Panc1 (cell line): ENCODE results near the gene PSMD1.

ENCODE experiments used
- CTCF ChIP-seq: fragments of 450-650 bp; IDR thresholded peaks from 2 replicates; pipeline ENCODE4 v1.5.1; 2017; ENCODE audit warnings: mild to moderate bottlenecking
- POLR2AphosphoS5 ChIP-seq: IDR thresholded peaks from 2 replicates; pipeline ENCODE4 v1.6.1; 2012; ENCODE audit warnings: mild to moderate bottlenecking, low read depth, low read length, moderate library complexity

- TF ChIP-seq CTCF (no peak), POLR2AphosphoS5 (no peak)
These were observed 154.1 kb downstream of the PSMD1 start for GRCh38 chr2:231210782-231211181.
